ENCODE data around the gene KAT8.
"Not testable (repeated sequence)": the region's sequence is repeated elsewhere in the genome, so short reads cannot be mapped to it uniquely, and the experiment has no call there.

The KAT8 gene

GRCh38 chr16:31129568-31130335 lies 12.3 kb downstream of the KAT8 start:
- no peak overlapping the region for H3K27ac Mint-ChIP-seq
- peaks cover 14% of the 10 kb centered on the region for H3K36me3 Mint-ChIP-seq (ENCODE audit: low read depth)
- ATAC-seq: no peak
- H3K27me3 Mint-ChIP-seq: no peaks in the 10 kb centered on the region
- H3K9me3 Mint-ChIP-seq: no peaks in the 10 kb centered on the region
- no peak for DNase-seq
- H3K4me3 Mint-ChIP-seq: no peak overlapping the region
- no peaks in the 10 kb centered on the region for H3K4me1 Mint-ChIP-seq

- Mint-ChIP-seq H3K27me3 (no peaks in the 10 kb centered on the region), H3K4me1 (no peaks in the 10 kb centered on the region), H3K27ac (no peak overlapping the region), H3K36me3 (ENCODE audit: low read depth) (peaks cover 12% of the 10 kb centered on the region), H3K9me3 (no peaks in the 10 kb centered on the region), H3K4me3 (no peak overlapping the region)
- DNase-seq (no peak), ATAC-seq (no peak)
Measured at GRCh38 chr16:31130336-31130891, 12.9 kb downstream of the KAT8 start.

GRCh38 chr16:31130899-31131298 lies 13.4 kb downstream of the KAT8 start:
- no peak for ATAC-seq
- DNase-seq: no peak
- H3K9me3 Mint-ChIP-seq: no peaks in the 10 kb centered on the region
- H3K27me3 Mint-ChIP-seq: no peaks in the 10 kb centered on the region
- H3K4me3 Mint-ChIP-seq: no peak overlapping the region
- H3K36me3 Mint-ChIP-seq (ENCODE audit: low read depth): peaks cover 10% of the 10 kb centered on the region
- no peak overlapping the region for H3K27ac Mint-ChIP-seq
- no peaks in the 10 kb centered on the region for H3K4me1 Mint-ChIP-seq

GRCh38 chr16:31131416-31131815 lies 14.0 kb downstream of the KAT8 start:
- DNase-seq: no peak
- H3K36me3 Mint-ChIP-seq (ENCODE audit: low read depth): peaks cover 8% of the 10 kb centered on the region
- H3K4me3 Mint-ChIP-seq: no peak overlapping the region
- ATAC-seq: no peak
- no peaks in the 10 kb centered on the region for H3K9me3 Mint-ChIP-seq
- no peak overlapping the region for H3K27ac Mint-ChIP-seq
- no peaks in the 10 kb centered on the region for H3K4me1 Mint-ChIP-seq
- H3K27me3 Mint-ChIP-seq: no peaks in the 10 kb centered on the region

- Mint-ChIP-seq H3K27ac (no peak overlapping the region), H3K4me1 (no peaks in the 10 kb centered on the region), H3K9me3 (no peaks in the 10 kb centered on the region), H3K4me3 (no peak overlapping the region), H3K36me3 (ENCODE audit: low read depth) (peaks cover 8% of the 10 kb centered on the region), H3K27me3 (no peaks in the 10 kb centered on the region)
- no peak for ATAC-seq
- no peak for DNase-seq
Measured at GRCh38 chr16:31131841-31132271, 14.4 kb downstream of the KAT8 start.

GRCh38 chr16:31132303-31132979 lies 15.0 kb downstream of the KAT8 start:
- Mint-ChIP-seq H3K4me1 (no peaks in the 10 kb centered on the region), H3K27me3 (no peaks in the 10 kb centered on the region), H3K4me3 (no peak overlapping the region), H3K9me3 (no peaks in the 10 kb centered on the region), H3K36me3 (ENCODE audit: low read depth) (peaks cover 8% of the 10 kb centered on the region), H3K27ac (no peak overlapping the region)
- ATAC-seq (no peak), DNase-seq (no peak)

GRCh38 chr16:31133046-31133501 lies 15.6 kb downstream of the KAT8 start:
- Mint-ChIP-seq H3K36me3 (ENCODE audit: low read depth) (peaks cover 5% of the 10 kb centered on the region), H3K27ac (no peak overlapping the region), H3K27me3 (no peaks in the 10 kb centered on the region), H3K4me3 (no peak overlapping the region), H3K9me3 (no peaks in the 10 kb centered on the region), H3K4me1 (no peaks in the 10 kb centered on the region)
- no peak for ATAC-seq
- DNase-seq: no peak

GRCh38 chr16:31134091-31134571 lies 16.7 kb downstream of the KAT8 start:
- Mint-ChIP-seq H3K4me1 (no peaks in the 10 kb centered on the region), H3K27me3 (no peaks in the 10 kb centered on the region), H3K9me3 (no peaks in the 10 kb centered on the region), H3K27ac (no peak overlapping the region), H3K36me3 (ENCODE audit: low read depth) (peaks cover 5% of the 10 kb centered on the region), H3K4me3 (no peak overlapping the region)
- ATAC-seq (no peak), DNase-seq (no peak)

GRCh38 chr16:31134625-31135534 lies 17.4 kb downstream of the KAT8 start:
- H3K27me3 Mint-ChIP-seq: no peaks in the 10 kb centered on the region
- H3K27ac Mint-ChIP-seq: no peak overlapping the region
- no peak overlapping the region for H3K4me3 Mint-ChIP-seq
- no peaks in the 10 kb centered on the region for H3K9me3 Mint-ChIP-seq
- H3K36me3 Mint-ChIP-seq (ENCODE audit: low read depth): peaks cover 5% of the 10 kb centered on the region
- no peak for DNase-seq
- H3K4me1 Mint-ChIP-seq: no peaks in the 10 kb centered on the region
- ATAC-seq: no peak

GRCh38 chr16:31135535-31136286 lies 18.2 kb downstream of the KAT8 start, which contains the start of gene PRSS8:
Gene PRSS8, minus strand, starts transcription at chr16:31135727. Its CDS starts 229 bp downstream, at chr16:31135498.
- Mint-ChIP-seq H3K27me3 (no peaks in the 10 kb centered on the region), H3K9me3 (no peaks in the 10 kb centered on the region), H3K27ac (no peak within 1 kb of the TSS), H3K4me3 (no peak within 1 kb of the TSS), H3K36me3 (ENCODE audit: low read depth) (peaks cover 3% of the 10 kb centered on the region), H3K4me1 (no peaks in the 10 kb centered on the region)
- DNase-seq: no peak
- no peak for ATAC-seq

- H3K9me3 Mint-ChIP-seq: no peaks in the 10 kb centered on the region
- H3K27me3 Mint-ChIP-seq: no peaks in the 10 kb centered on the region
- no peak overlapping the region for H3K27ac Mint-ChIP-seq
- H3K36me3 Mint-ChIP-seq (ENCODE audit: low read depth): peaks cover under 1% of the 10 kb centered on the region
- no peaks in the 10 kb centered on the region for H3K4me1 Mint-ChIP-seq
- H3K4me3 Mint-ChIP-seq: no peak overlapping the region
- no peak for DNase-seq
- no peak for ATAC-seq
Measured at GRCh38 chr16:31136287-31136662, 18.8 kb downstream of the KAT8 start.

GRCh38 chr16:31136822-31137499 lies 19.5 kb downstream of the KAT8 start:
- H3K27me3 Mint-ChIP-seq; H3K27ac Mint-ChIP-seq; H3K9me3 Mint-ChIP-seq; H3K4me1 Mint-ChIP-seq; ATAC-seq; H3K4me3 Mint-ChIP-seq; H3K36me3 Mint-ChIP-seq (ENCODE audit: low read depth); DNase-seq: not testable (repeated sequence)

Measured in activated naive CD8-positive, alpha-beta T cell treated with anti-CD3 and anti-CD28 coated beads, Interleukin-2, amount 50 U/mL, for 24 hours (primary cell).